ENCODE results near the gene ECSIT.
"Not testable (repeated sequence)": the region's sequence is repeated elsewhere in the genome, so short reads cannot be mapped to it uniquely, and the experiment has no call there.

DNA sequence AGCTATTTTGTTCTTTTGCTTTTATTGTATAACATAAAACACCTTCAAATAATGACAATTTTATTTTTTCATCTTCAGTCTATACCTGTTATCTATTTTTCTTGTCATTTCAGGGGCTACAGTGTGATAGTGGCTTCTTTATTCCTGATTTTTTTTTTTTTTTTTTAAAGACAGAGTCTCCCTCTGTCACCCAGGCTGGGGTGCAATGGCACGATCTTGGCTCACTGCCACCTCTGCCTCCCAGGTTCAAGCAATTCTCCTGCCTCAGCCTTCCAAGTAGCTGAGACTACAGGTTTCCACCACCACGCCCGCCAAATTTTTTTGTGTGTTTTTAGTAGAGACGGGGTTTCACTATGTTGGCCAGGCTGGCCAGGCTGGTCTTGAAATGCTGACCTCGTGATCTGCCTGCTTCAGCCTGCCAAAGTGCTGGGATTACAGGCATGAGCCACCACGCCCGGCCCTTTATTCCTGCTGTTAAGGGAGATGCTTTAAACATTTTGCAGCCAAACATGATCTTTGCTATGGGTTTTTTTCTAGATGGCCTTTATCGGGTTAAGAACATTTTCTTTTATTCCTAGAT, 60.6 kb downstream of the ECSIT start:
- TF ChIP-seq, protein P1, sequence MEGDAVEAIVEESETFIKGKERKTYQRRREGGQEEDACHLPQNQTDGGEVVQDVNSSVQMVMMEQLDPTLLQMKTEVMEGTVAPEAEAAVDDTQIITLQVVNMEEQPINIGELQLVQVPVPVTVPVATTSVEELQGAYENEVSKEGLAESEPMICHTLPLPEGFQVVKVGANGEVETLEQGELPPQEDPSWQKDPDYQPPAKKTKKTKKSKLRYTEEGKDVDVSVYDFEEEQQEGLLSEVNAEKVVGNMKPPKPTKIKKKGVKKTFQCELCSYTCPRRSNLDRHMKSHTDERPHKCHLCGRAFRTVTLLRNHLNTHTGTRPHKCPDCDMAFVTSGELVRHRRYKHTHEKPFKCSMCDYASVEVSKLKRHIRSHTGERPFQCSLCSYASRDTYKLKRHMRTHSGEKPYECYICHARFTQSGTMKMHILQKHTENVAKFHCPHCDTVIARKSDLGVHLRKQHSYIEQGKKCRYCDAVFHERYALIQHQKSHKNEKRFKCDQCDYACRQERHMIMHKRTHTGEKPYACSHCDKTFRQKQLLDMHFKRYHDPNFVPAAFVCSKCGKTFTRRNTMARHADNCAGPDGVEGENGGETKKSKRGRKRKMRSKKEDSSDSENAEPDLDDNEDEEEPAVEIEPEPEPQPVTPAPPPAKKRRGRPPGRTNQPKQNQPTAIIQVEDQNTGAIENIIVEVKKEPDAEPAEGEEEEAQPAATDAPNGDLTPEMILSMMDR (IDR thresholded peaks at IDR 0.05), result not testable (repeated sequence)
- not testable (repeated sequence) for TF ChIP-seq POLR2A (IDR thresholded peaks at IDR 0.05)

All from adrenal gland (tissue), 5 donors.